Kidney epithelial cell (primary cell): ENCODE data around the gene CNPY2. TPM values are rescaled to one million over a fixed set of nuclear protein-coding genes. Genes with fewer than 3 reads are reported as not detected.
A peak's percentile ranks its signal among the peaks of the same experiment; 100 is the strongest.
"Not testable (repeated sequence)": the region's sequence is repeated elsewhere in the genome, so short reads cannot be mapped to it uniquely, and the experiment has no call there.

Experiments used
- DNase-seq: peaks from one replicate; pipeline ENCODE4 v3.0.0-alpha.2; 2010; ENCODE audit warnings: low read depth
- H3K27me3 ChIP-seq: 2 replicates; pipeline ENCODE4 v1.6.0; 2011; ENCODE audit warnings: low read length; ENCODE audit not compliant: control insufficient read depth, insufficient read depth
- H3K36me3 ChIP-seq: 2 replicates; pipeline ENCODE4 v1.5.1; 2011; ENCODE audit warnings: low read length; ENCODE audit not compliant: control insufficient read depth, insufficient read depth
- H3K4me3 ChIP-seq: 2 replicates; pipeline ENCODE4 v1.5.1; 2011; ENCODE audit warnings: low read depth, mild to moderate bottlenecking, control low read depth, low read length
- CTCF ChIP-seq: IDR thresholded peaks from 2 replicates; pipeline ENCODE4 v1.5.1; 2011; ENCODE audit warnings: mild to moderate bottlenecking, moderate library complexity, low read length, control low read depth, inconsistent platforms; ENCODE audit not compliant: insufficient read depth, poor library complexity, severe bottlenecking
- total RNA-seq: library from RNA; depleted of rRNA; stranded (reverse); fragments of >200 nt; gene quantifications from 2 replicates; pipeline ENCODE4 v1.2.3, GENCODE V29; 2015

Gene CNPY2
- total RNA-seq, 1 donor from 2014 or later = 150 TPM

DNA sequence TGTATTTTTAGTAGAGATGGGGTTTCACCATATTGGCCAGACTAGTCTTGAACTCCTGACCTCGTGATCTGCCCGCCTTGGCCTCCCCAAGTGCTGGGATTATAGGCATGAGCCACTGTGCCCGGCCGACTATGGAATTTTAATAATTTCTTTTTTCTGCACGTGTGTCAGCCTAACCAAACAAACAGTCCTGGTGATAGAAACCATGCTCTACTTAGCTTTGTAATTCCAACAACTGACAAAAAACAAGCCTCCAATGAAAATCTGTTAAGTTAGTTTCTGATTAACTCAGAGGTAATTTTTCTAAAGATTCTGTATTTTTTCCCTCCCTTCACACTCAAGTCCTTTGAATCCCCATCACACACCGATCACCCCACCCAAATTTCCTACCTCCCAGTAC is 33.8 kb downstream of the CNPY2 start:
- H3K36me3 ChIP-seq = peaks cover 5% of the 10 kb centered on the region
- TF ChIP-seq CTCF = no peak
- no peak overlapping the region for H3K4me3 ChIP-seq
- no peak for DNase-seq
- H3K27me3 ChIP-seq = no peaks in the 10 kb centered on the region

DNA sequence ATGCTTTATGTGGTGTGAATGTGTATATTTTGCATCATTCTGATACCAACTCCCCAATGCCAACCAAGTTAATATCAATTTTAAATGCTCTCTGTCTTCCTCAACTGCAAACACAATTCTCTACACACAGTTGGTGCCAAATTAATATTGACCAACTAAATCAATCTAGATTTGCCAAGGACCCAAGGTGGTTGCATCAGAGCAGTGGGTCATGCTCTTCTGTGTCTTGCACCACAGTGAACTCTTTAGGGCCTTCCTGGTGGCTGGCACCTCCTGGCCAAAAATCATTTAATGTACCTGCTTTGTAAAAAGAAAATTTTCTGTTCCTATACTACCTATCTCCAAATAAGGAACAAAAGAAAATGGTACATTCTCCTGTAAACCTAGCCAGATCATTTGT is 34.9 kb downstream of the CNPY2 start:
- Histone ChIP-seq H3K27me3 (no peaks in the 10 kb centered on the region), H3K4me3 (no peak overlapping the region), H3K36me3 (peaks cover 5% of the 10 kb centered on the region)
- no peak for DNase-seq
- TF ChIP-seq CTCF = no peak

DNA sequence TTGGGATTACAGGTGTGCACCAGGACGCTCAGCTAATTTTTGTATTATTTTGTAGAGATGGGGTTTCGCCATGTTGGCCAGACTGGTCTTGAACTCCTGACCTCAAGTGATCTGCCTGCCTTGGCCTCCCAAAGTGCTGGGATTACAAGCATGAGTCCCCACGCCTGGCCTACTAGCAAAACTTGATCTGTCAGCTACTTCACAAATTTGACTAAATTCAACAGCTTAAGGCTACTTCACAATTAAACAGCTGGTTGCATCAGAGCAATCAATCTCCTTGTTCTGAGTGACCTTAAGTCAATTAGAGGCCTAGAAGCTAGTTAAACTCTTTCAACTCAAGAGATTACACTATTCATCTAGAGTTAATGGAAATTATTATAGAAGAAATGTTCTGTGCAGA is 36.9 kb downstream of the CNPY2 start:
- DNase-seq = no peak
- Histone ChIP-seq H3K36me3 (peaks cover 4% of the 10 kb centered on the region), H3K27me3 (no peaks in the 10 kb centered on the region), H3K4me3 (no peak overlapping the region)
- no peak for TF ChIP-seq CTCF

- no peaks in the 10 kb centered on the region for H3K27me3 ChIP-seq
- no peak for DNase-seq
- no peak for TF ChIP-seq CTCF
- H3K36me3 ChIP-seq = peaks cover 1% of the 10 kb centered on the region
- H3K4me3 ChIP-seq = no peak overlapping the region
Observed at GRCh38 chr12:56274299-56274698, 41.5 kb downstream of the CNPY2 start.

GRCh38 chr12:56272468-56272867 is 43.3 kb downstream of the CNPY2 start:
- not testable (repeated sequence) for H3K4me3 ChIP-seq, DNase-seq, H3K27me3 ChIP-seq, H3K36me3 ChIP-seq

DNA sequence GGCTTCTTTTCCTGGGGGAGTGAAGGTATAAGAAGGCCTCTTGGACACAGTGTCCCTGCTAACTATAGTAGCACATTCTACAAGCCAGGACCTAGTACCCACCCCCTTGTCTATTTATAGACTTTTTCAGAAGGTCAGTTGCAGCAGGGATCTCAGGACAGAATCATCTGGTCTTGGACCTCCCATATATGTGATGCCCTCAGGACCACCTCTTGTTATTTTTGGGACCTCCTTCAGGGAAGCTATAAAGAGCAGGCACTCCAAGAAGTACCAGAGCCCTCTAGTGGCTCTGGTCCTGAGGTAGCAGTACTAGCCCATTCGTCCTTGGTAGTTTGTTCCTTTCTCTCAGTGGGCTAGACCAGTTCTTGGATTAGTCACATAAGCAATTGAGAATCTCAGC is 44.8 kb downstream of the CNPY2 start:
- no peak overlapping the region for H3K4me3 ChIP-seq
- H3K36me3 ChIP-seq = peaks cover 1% of the 10 kb centered on the region
- DNase-seq = no peak
- H3K27me3 ChIP-seq = no peaks in the 10 kb centered on the region
- peak; percentile 55 for TF ChIP-seq CTCF
